ENCODE data around the gene BICDL2.
A peak's percentile ranks its signal among the peaks of the same experiment; 100 is the strongest.

Gene BICDL2

GRCh38 chr16:2985462-2985861, 51.3 kb downstream of the BICDL2 start:
- DNase-seq (ENCODE audit: low spot score) = no peak

DNA sequence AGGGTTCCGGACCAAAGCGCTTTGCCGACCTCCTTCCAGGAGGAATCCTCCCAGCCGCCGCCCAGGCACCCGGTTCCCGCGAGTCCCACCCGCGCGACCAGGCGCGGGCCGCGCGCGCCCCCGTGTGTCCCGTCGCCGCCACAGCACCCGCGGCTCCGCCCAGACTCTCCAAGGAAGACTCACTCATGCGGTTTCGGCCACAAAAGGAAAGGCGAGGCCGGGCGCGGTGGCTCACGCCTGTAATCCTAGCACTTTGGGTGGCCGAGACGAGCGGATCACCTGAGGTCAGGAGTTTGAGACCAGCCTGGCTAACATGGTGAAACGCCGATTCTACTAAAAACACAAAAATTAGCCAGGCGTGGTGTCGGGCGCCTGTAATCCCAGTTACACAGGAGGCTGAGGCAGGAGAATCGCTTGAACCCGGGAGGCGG, 53.0 kb downstream of the BICDL2 start:
- peak; percentile 89 for DNase-seq (ENCODE audit: low spot score)

DNA sequence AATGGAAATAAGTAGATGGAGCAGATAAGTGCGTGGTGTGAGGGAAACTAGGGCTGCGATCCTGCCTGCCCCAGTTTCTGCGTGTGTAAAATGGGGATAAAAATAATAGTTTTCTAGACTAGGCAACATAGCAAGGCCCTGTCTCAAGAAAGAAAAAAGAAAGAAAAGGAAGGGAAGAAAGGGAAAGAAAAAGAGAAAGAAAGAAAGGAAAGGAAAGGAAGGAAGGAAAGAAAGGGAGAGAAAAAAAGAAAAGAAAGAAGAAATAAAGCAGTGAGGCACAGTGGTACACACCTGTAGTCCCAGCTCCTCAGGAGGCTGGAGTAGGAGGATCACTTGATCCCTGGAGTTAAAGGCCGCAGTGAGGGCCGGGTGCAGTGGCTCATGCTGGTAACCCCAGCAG, 54.3 kb downstream of the BICDL2 start:
- no peak for DNase-seq (ENCODE audit: low spot score)

- DNase-seq (ENCODE audit: low spot score) = no peak
Observed at GRCh38 chr16:2981899-2982250, 54.9 kb downstream of the BICDL2 start.

GRCh38 chr16:2981177-2981898, 55.4 kb downstream of the BICDL2 start:
- no peak for DNase-seq (ENCODE audit: low spot score)

GRCh38 chr16:2980227-2981176, 56.2 kb downstream of the BICDL2 start, which contains the start of gene PKMYT1:
Gene PKMYT1 (minus strand): TSS chr16:2980446. CDS start chr16:2979657, 789 bp downstream.
- peak; percentile 90 for DNase-seq (ENCODE audit: low spot score)

DNA sequence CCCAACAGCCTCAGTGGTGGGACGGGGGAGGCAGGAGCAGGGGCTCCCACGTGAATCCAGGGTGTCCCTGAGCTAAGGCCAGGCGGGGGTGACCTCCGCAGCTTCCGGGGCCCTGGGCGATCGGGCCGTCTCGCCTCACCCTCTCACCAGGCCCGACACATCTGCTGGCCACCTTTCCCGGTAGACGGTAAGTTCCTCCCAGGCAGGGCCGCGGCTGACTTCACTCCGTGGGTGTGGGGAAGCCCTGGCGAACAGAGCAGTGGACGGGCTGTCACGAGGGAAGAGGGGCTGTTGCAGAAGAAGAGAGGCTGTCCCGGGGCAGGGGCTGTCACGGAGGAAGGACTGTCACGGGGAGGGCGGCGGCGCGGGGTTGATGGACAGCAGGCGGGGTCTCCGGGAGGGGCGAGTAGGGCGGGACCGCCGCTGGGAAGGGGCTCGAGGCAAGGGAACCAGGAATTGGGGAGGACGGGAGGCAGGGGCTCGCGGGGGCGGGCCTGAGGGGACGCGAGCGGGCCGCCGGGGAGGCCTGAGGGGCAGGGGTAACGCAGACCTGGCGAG, 57.0 kb downstream of the BICDL2 start:
- peak; percentile 29 for DNase-seq (ENCODE audit: low spot score)
